Upper lobe of left lung (tissue), 6 donors: ENCODE data around the gene MYO7A. TPM values are rescaled to one million over a fixed set of nuclear protein-coding genes. Genes with fewer than 3 reads are reported as not detected.

Experiments
- ATAC-seq, 2 donors: fragments of 200-7000 bp; cut with Tn5 transposase; one replicate each; pipeline ENCODE4 v1.9.1; 2022; ENCODE audit warnings: mild to moderate bottlenecking in 2 of 2, moderate library complexity in 2 of 2; ENCODE audit not compliant: low FRiP score in 2 of 2
- DNase-seq, 2 donors: peaks; one replicate each; pipeline ENCODE4 v3.0.0-alpha.2; 2019 to 2020
- H3K27ac ChIP-seq, 4 donors: fragments of 200-600 bp; sonication (generic); one replicate each; pipeline ENCODE4 v1.5.1; 2016 to 2019
- H3K27me3 ChIP-seq, 4 donors: fragments of 200-600 bp; sonication (generic); one replicate each; pipeline ENCODE4 v1.5.1; 2017 to 2019
- H3K36me3 ChIP-seq, 4 donors: fragments of 200-600 bp; sonication (generic); one replicate each; pipeline ENCODE4 v1.5.1; 2016 to 2019
- H3K4me1 ChIP-seq, 4 donors: fragments of 200-600 bp; sonication (generic); one replicate each; pipeline ENCODE4 v1.5.1; 2018 to 2019
- H3K4me3 ChIP-seq, 4 donors: fragments of 200-600 bp; sonication (generic); one replicate each; pipeline ENCODE4 v1.5.1; 2017 to 2019; ENCODE audit warnings: mild to moderate bottlenecking in 2 of 4, moderate library complexity in 1 of 4
- H3K9me3 ChIP-seq, 4 donors: fragments of 200-600 bp; sonication (generic); one replicate each; pipeline ENCODE4 v1.5.1; 2018 to 2019
- CTCF ChIP-seq, 6 experiments: fragments of 450-650 bp in 4 of 6; fragments of 200-600 bp in 2 of 6; sonication (generic) in 2 of 6; IDR thresholded peaks; one replicate each; pipeline ENCODE4 v1.5.1; 2016 to 2019; ENCODE audit warnings: antibody characterized with exemption in 6 of 6
- EP300 ChIP-seq, 4 donors: sonication (generic); formaldehyde crosslinking; IDR thresholded peaks; one replicate each; pipeline ENCODE4 v1.5.1; 2017; ENCODE audit warnings: antibody characterized with exemption in 4 of 4, control low read depth in 2 of 4
- POLR2A ChIP-seq, 4 donors: fragments of 450-650 bp; IDR thresholded peaks; one replicate each; pipeline ENCODE4 v1.5.1; 2016 to 2017; ENCODE audit warnings: antibody characterized with exemption in 4 of 4, mild to moderate bottlenecking in 2 of 4
- POLR2AphosphoS5 ChIP-seq, 2 donors: sonication (generic); formaldehyde crosslinking; IDR thresholded peaks; one replicate each; pipeline ENCODE4 v1.5.1; 2017; ENCODE audit warnings: antibody characterized with exemption in 2 of 2
- WGBS, 2 donors: methylation state at CpG; one replicate each; pipeline ENCODE4 v1.1.5; 2017 to 2018; 5-methylcytosine and 5-hydroxymethylcytosine counted together
- total RNA-seq, 6 donors: library from RNA; depleted of rRNA in 4 of 6; stranded (reverse); fragments of >200 nt in 4 of 6; gene quantifications; one replicate each; pipeline versions ENCODE4 v1.1.0 to v1.2.1, GENCODE V29; 2016 to 2021
- donor health status: DM: no; HTN: no; CAD: no; lungs with moderate emphysema.
- donor health status: DM: no; HTN: yes; CAD: no; lungs with severe emphysema.

MYO7A gene
- total RNA-seq, 6 donors from 2014 or later, result 2.4 to 27.2 (median 6.2) TPM

DNA sequence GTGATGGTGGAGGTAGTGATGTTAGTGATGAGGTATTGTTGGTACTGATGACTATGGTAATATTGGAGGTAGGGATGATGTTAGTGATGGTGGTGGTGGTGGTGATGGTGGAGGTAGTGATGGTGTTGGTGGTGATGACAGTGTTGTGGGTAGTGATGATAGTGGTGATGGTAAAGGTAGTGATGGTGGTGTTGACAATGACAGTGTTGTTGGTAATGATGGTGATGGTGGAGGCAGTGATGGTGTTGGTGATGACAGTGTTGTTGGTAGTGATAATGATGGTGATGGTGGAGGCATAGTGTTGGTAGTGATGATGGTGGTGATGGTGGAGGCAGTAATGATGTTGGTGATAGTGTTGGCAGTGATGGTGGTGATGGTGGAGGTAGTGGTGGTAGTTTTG lies 65.1 kb downstream of the MYO7A start:
- H3K36me3 ChIP-seq, result no peaks in the 10 kb centered on the region
- H3K4me3 ChIP-seq, result no peak overlapping the region
- no peaks in the 10 kb centered on the region for H3K9me3 ChIP-seq
- ATAC-seq (no peak), DNase-seq (no peak)
- no peak overlapping the region for H3K27ac ChIP-seq
- H3K4me1 ChIP-seq, result peaks cover 0 to 5% (median 0%) of the 10 kb centered on the region in 4 donors
- no peaks in the 10 kb centered on the region for H3K27me3 ChIP-seq
- no peak for TF ChIP-seq POLR2A (IDR thresholded peaks at IDR 0.05)
- no peak for TF ChIP-seq CTCF (IDR thresholded peaks at IDR 0.05)
- TF ChIP-seq EP300 (IDR thresholded peaks at IDR 0.05), result no peak
- TF ChIP-seq POLR2AphosphoS5 (IDR thresholded peaks at IDR 0.05), result no peak

- peak in 1 of 2 donors; percentile 45 for DNase-seq
- no peak overlapping the region for H3K27ac ChIP-seq
- WGBS, 2 donors, result 90 to 96% methylated on average over 8 to 15 of the region's 15 CpGs
- ATAC-seq, result no peak
- no peaks in the 10 kb centered on the region for H3K36me3 ChIP-seq
- no peak for TF ChIP-seq CTCF (IDR thresholded peaks at IDR 0.05)
- TF ChIP-seq POLR2AphosphoS5 (IDR thresholded peaks at IDR 0.05), result no peak
- no peak for TF ChIP-seq EP300 (IDR thresholded peaks at IDR 0.05)
- H3K4me3 ChIP-seq, result no peak overlapping the region
- H3K4me1 ChIP-seq, result peaks cover 0 to 5% (median 0%) of the 10 kb centered on the region in 4 donors
- no peaks in the 10 kb centered on the region for H3K9me3 ChIP-seq
- no peaks in the 10 kb centered on the region for H3K27me3 ChIP-seq
Measured at GRCh38 chr11:77193911-77194830, 66.1 kb downstream of the MYO7A start.

DNA sequence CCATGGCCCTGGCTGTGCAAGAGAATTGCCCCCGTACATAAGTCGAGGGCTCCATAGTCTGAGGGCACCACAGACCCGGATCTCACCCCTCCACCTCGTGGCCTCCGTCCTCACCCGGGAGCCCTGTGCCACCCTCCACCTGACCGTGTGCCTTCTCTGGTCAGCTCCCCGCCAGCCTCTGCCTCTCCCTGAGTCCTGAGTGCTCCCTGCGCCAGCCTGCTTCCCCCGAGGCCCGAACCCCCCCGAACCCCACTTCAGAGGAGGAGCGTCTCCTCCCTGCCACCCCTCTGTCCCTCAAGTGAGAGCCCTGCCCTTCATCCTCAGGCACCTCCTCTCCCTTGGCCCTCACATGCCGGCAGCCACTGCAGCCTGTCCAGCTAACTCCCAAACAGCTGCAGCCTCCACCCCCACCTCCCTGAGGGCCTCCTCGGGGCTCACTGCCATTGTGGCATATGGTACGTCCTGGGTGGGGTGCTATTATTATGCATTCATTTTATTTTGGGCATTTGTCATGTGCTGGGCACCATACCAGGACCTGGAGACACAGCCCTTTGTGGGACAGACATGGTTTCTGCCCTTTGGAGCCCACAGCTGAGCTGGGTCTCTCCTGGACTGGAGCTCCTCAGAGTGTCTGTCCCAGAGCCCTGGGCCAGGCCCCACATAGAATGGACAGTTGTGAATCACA lies 67.2 kb downstream of the MYO7A start:
- H3K9me3 ChIP-seq, result no peaks in the 10 kb centered on the region
- WGBS, 2 donors, result 67 to 81% methylated on average over 14 to 16 of the region's 16 CpGs
- DNase-seq (peak in 1 of 2 donors; percentile 43), ATAC-seq (no peak)
- H3K27ac ChIP-seq, result no peak overlapping the region
- no peak overlapping the region for H3K4me3 ChIP-seq
- TF ChIP-seq EP300 (IDR thresholded peaks at IDR 0.05) (no peak), POLR2A (IDR thresholded peaks at IDR 0.05) (no peak), POLR2AphosphoS5 (IDR thresholded peaks at IDR 0.05) (no peak), CTCF (IDR thresholded peaks at IDR 0.05) (no peak)
- no peaks in the 10 kb centered on the region for H3K27me3 ChIP-seq
- H3K4me1 ChIP-seq, result peaks cover 0 to 5% (median 0%) of the 10 kb centered on the region in 4 donors
- H3K36me3 ChIP-seq, result no peaks in the 10 kb centered on the region

DNA sequence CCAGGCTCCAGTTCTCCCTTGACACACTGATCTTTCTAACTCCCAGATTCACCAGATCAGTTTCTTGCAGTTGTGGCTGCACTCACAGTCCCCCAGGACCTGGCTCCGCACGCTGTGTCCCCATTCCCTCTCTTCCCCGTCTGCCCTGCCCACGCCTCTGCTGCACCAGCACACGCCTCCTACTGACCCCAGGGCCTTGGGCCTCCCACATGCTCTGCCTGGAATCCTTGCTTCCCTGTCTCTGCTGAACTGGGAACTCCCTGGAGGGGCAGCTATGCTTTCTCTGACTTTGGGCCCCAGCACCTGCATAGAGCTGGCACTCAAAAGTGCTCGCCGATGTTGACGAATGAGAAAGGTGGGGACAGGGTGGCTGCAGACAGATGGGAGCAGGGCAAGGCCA lies 68.9 kb downstream of the MYO7A start:
- TF ChIP-seq EP300 (IDR thresholded peaks at IDR 0.05) (no peak), POLR2A (IDR thresholded peaks at IDR 0.05) (no peak)
- DNase-seq (peak in 1 of 2 donors; percentile 0), ATAC-seq (no peak)
- 88 to 92% methylated on average over 8 of the region's 8 CpGs for WGBS, 2 donors
- no peak overlapping the region for H3K27ac ChIP-seq
- H3K9me3 ChIP-seq, result no peaks in the 10 kb centered on the region
- no peaks in the 10 kb centered on the region for H3K4me1 ChIP-seq
- no peaks in the 10 kb centered on the region for H3K27me3 ChIP-seq
- H3K36me3 ChIP-seq, result no peaks in the 10 kb centered on the region
- no peak overlapping the region for H3K4me3 ChIP-seq

- DNase-seq (peak in 1 of 2 donors; percentile 14), ATAC-seq (no peak)
- H3K36me3 ChIP-seq, result no peaks in the 10 kb centered on the region
- no peak overlapping the region for H3K4me3 ChIP-seq
- no peak for TF ChIP-seq POLR2A (IDR thresholded peaks at IDR 0.05)
- no peaks in the 10 kb centered on the region for H3K4me1 ChIP-seq
- WGBS, 2 donors, result 95% methylated on average over 10 to 14 of the region's 14 CpGs
- H3K27me3 ChIP-seq, result no peaks in the 10 kb centered on the region
- no peak overlapping the region for H3K27ac ChIP-seq
- H3K9me3 ChIP-seq, result no peaks in the 10 kb centered on the region
Measured at GRCh38 chr11:77197626-77198320, 69.7 kb downstream of the MYO7A start.
